NB4 (cell line): ENCODE measurements around the gene ARHGAP24.
"Not testable (repeated sequence)": the region's sequence is repeated elsewhere in the genome, so short reads cannot be mapped to it uniquely, and the experiment has no call there.

ENCODE experiments used
- DNase-seq: peaks from one replicate; pipeline ENCODE4 v3.0.0; 2010; ENCODE audit warnings: low read depth
- H3K4me3 ChIP-seq: one replicate; pipeline ENCODE4 v1.5.1; 2011; ENCODE audit warnings: mild to moderate bottlenecking, low read depth, low read length, moderate library complexity
- CTCF ChIP-seq: IDR thresholded peaks from one replicate; pipeline ENCODE4 v1.5.1; 2012; ENCODE audit warnings: low read depth, low read length
- MAX ChIP-seq: IDR thresholded peaks from 2 replicates; pipeline ENCODE4 v1.6.1; 2011; ENCODE audit warnings: low read depth, low read length
- MYC ChIP-seq: IDR thresholded peaks from 2 replicates; pipeline ENCODE4 v1.6.1; 2011; ENCODE audit warnings: low read depth, low read length
- POLR2A ChIP-seq: IDR thresholded peaks from 2 replicates; pipeline ENCODE4 v1.6.1; 2011; ENCODE audit warnings: mild to moderate bottlenecking; ENCODE audit not compliant: insufficient read length; ENCODE audit errors: extremely low read depth

Gene ARHGAP24

GRCh38 chr4:86015412-86016350 lies 540.7 kb downstream of the ARHGAP24 start:
- H3K4me3 ChIP-seq, result no peak overlapping the region
- no peak for DNase-seq
- no peak for TF ChIP-seq MAX
- TF ChIP-seq CTCF, result no peak
- TF ChIP-seq POLR2A, result no peak
- TF ChIP-seq MYC, result no peak

GRCh38 chr4:86019362-86019761 lies 544.4 kb downstream of the ARHGAP24 start:
- TF ChIP-seq MAX (no peak), POLR2A (no peak), MYC (no peak), CTCF (no peak)
- H3K4me3 ChIP-seq, result no peak overlapping the region
- DNase-seq, result no peak

- no peak for DNase-seq
- TF ChIP-seq POLR2A (no peak), MYC (no peak), MAX (no peak), CTCF (no peak)
- no peak overlapping the region for H3K4me3 ChIP-seq
Observed at GRCh38 chr4:86019906-86020305, 545.0 kb downstream of the ARHGAP24 start.

GRCh38 chr4:86021671-86022070 lies 546.7 kb downstream of the ARHGAP24 start:
- not testable (repeated sequence) for DNase-seq

GRCh38 chr4:86026720-86027119 lies 551.8 kb downstream of the ARHGAP24 start:
- no peak for DNase-seq
- no peak overlapping the region for H3K4me3 ChIP-seq
- no peak for TF ChIP-seq MYC
- no peak for TF ChIP-seq CTCF
- TF ChIP-seq POLR2A, result no peak

More at GRCh38 chr4:86021671-86022070, 546.7 kb downstream of the ARHGAP24 start:
- H3K4me3 ChIP-seq, result not testable (repeated sequence)

GRCh38 chr4:86031927-86032326 lies 557.0 kb downstream of the ARHGAP24 start:
- no peak for TF ChIP-seq CTCF
- no peak for TF ChIP-seq MYC
- no peak for TF ChIP-seq MAX
- no peak for TF ChIP-seq POLR2A
- no peak overlapping the region for H3K4me3 ChIP-seq
- DNase-seq, result no peak
